GM18909 (cell line): Measurements from ENCODE around the gene IGSF9B.

Source experiments
- ATAC-seq: cut with Tn5 transposase; IDR thresholded peaks from one replicate; pipeline ENCODE4 v1.9.1; 2021; ENCODE audit warnings: mild to moderate bottlenecking; ENCODE audit not compliant: unreplicated experiment, poor library complexity

Gene IGSF9B

GRCh38 chr11:133961890-133962289 is 5.1 kb upstream of the IGSF9B start:
- ATAC-seq, result no peak

GRCh38 chr11:133957900-133958299 is 1.1 kb upstream of the IGSF9B start:
- ATAC-seq, result no peak

- ATAC-seq, result no peak
These were observed 785 bp downstream of the IGSF9B start for GRCh38 chr11:133955945-133956421.

GRCh38 chr11:133955081-133955891 is 1.5 kb downstream of the IGSF9B start:
- ATAC-seq, result no peak

- ATAC-seq, result no peak
These were observed 2.8 kb downstream of the IGSF9B start for GRCh38 chr11:133953999-133954398.

- no peak for ATAC-seq
These were observed 3.2 kb downstream of the IGSF9B start for GRCh38 chr11:133953547-133953946.

- no peak for ATAC-seq
These were observed 4.3 kb downstream of the IGSF9B start for GRCh38 chr11:133952199-133953190.

- ATAC-seq, result no peak
These were observed 5.2 kb downstream of the IGSF9B start for GRCh38 chr11:133951327-133952198.

- no peak for ATAC-seq
These were observed 5.9 kb downstream of the IGSF9B start for GRCh38 chr11:133950874-133951326.

GRCh38 chr11:133950421-133950820 is 6.3 kb downstream of the IGSF9B start:
- no peak for ATAC-seq

GRCh38 chr11:133949129-133949528 is 7.6 kb downstream of the IGSF9B start:
- no peak for ATAC-seq

- ATAC-seq, result no peak
These were observed 8.1 kb downstream of the IGSF9B start for GRCh38 chr11:133948711-133949110.

GRCh38 chr11:133947321-133947756 is 9.4 kb downstream of the IGSF9B start:
- ATAC-seq, result peak; percentile 48

- peak; percentile 9 for ATAC-seq
These were observed 10.0 kb downstream of the IGSF9B start for GRCh38 chr11:133946541-133947318.

- no peak for ATAC-seq
These were observed 10.7 kb downstream of the IGSF9B start for GRCh38 chr11:133946051-133946450.

GRCh38 chr11:133945087-133945974 is 11.4 kb downstream of the IGSF9B start:
- ATAC-seq, result no peak

GRCh38 chr11:133943950-133944698 is 12.6 kb downstream of the IGSF9B start:
- ATAC-seq, result no peak
